H9 (cell line): ENCODE data around the gene AFAP1L2. TPM values are rescaled to one million over a fixed set of nuclear protein-coding genes. Genes with fewer than 3 reads are reported as not detected.

ENCODE experiments used
- DNase-seq: peaks from one replicate; pipeline ENCODE4 v3.0.0-alpha.2; 2017
- H2AFZ ChIP-seq: one replicate; pipeline ENCODE4 v1.6.1; 2013; ENCODE audit warnings: mild to moderate bottlenecking, low read length, control low read depth, moderate library complexity
- H2AK5ac ChIP-seq: 2 replicates; pipeline ENCODE4 v1.6.1; 2013; ENCODE audit warnings: low read length, control low read depth, mixed read lengths; ENCODE audit not compliant: insufficient read length
- H2BK120ac ChIP-seq: one replicate; pipeline ENCODE4 v1.6.1; 2013; ENCODE audit warnings: low read depth, mild to moderate bottlenecking, low read length, control low read depth, inconsistent platforms; ENCODE audit not compliant: poor library complexity, severe bottlenecking
- H2BK12ac ChIP-seq: 2 replicates; pipeline ENCODE4 v1.6.1; 2013; ENCODE audit warnings: low read length, control low read depth, mixed read lengths, low read depth; ENCODE audit not compliant: insufficient read length
- H2BK15ac ChIP-seq: 2 replicates; pipeline ENCODE4 v1.6.1; 2013; ENCODE audit warnings: low read depth, low read length, control low read depth
- H2BK20ac ChIP-seq: one replicate; pipeline ENCODE4 v1.6.1; 2013; ENCODE audit warnings: low read depth, mild to moderate bottlenecking, low read length, control low read depth, inconsistent platforms; ENCODE audit not compliant: poor library complexity, severe bottlenecking
- H2BK5ac ChIP-seq: 2 replicates; pipeline ENCODE4 v1.6.1; 2013; ENCODE audit warnings: low read length, control low read depth, mixed read lengths; ENCODE audit not compliant: insufficient read length
- H3K14ac ChIP-seq: 2 replicates; pipeline ENCODE4 v1.6.1; 2013; ENCODE audit warnings: low read length, control low read depth; ENCODE audit not compliant: insufficient read depth
- H3K18ac ChIP-seq: 2 replicates; pipeline ENCODE4 v1.6.1; 2013; ENCODE audit warnings: low read depth, mild to moderate bottlenecking, mixed read lengths, low read length, control low read depth; ENCODE audit not compliant: insufficient read length
- H3K23ac ChIP-seq: 2 replicates; pipeline ENCODE4 v1.6.1; 2013; ENCODE audit warnings: low read length, control low read depth, mixed read lengths, low read depth; ENCODE audit not compliant: insufficient read length
- H3K23me2 ChIP-seq: 2 replicates; pipeline ENCODE4 v1.6.1; 2013; ENCODE audit warnings: low read depth, mild to moderate bottlenecking, mixed read lengths, low read length, control low read depth; ENCODE audit not compliant: insufficient read length, poor library complexity, severe bottlenecking
- H3K27ac ChIP-seq: 2 replicates; pipeline ENCODE4 v1.5.1; 2013; ENCODE audit warnings: low read length, control low read depth, mixed read lengths, low read depth; ENCODE audit not compliant: insufficient read length
- H3K27me3 ChIP-seq: 2 replicates; pipeline ENCODE4 v1.6.1; 2013; ENCODE audit warnings: low read length, control low read depth, inconsistent platforms; ENCODE audit not compliant: insufficient read depth
- H3K4ac ChIP-seq: 2 replicates; pipeline ENCODE4 v1.6.1; 2013; ENCODE audit warnings: low read depth, mild to moderate bottlenecking, control low read depth, inconsistent platforms, low read length, moderate library complexity
- H3K4me1 ChIP-seq: 2 replicates; pipeline ENCODE4 v1.6.1; 2013; ENCODE audit warnings: low read length, control low read depth, inconsistent platforms; ENCODE audit not compliant: insufficient read depth
- H3K4me2 ChIP-seq: 2 replicates; pipeline ENCODE4 v1.6.1; 2013; ENCODE audit warnings: low read length, control low read depth, mixed read lengths; ENCODE audit not compliant: insufficient read length, insufficient read depth
- H3K56ac ChIP-seq: 2 replicates; pipeline ENCODE4 v1.6.1; 2013; ENCODE audit warnings: low read depth, mild to moderate bottlenecking, mixed read lengths, low read length, control low read depth; ENCODE audit not compliant: insufficient read length
- H3K79me1 ChIP-seq: 2 replicates; pipeline ENCODE4 v1.6.1; 2013; ENCODE audit warnings: low read depth, mild to moderate bottlenecking, moderate library complexity, low read length, control low read depth, inconsistent platforms; ENCODE audit not compliant: insufficient read depth, poor library complexity, severe bottlenecking
- H3K79me2 ChIP-seq: 2 replicates; pipeline ENCODE4 v1.6.1; 2013; ENCODE audit warnings: low read length, control low read depth, inconsistent platforms; ENCODE audit not compliant: insufficient read depth
- H3K9ac ChIP-seq: 2 replicates; pipeline ENCODE4 v1.6.1; 2013; ENCODE audit warnings: low read length, control low read depth, mixed read lengths; ENCODE audit not compliant: insufficient read length; ENCODE audit errors: extremely low read depth
- H3K9me3 ChIP-seq: one replicate; pipeline ENCODE4 v1.6.1; 2013; ENCODE audit warnings: low read depth, low read length, inconsistent platforms; ENCODE audit not compliant: control insufficient read depth
- H3T11ph ChIP-seq: one replicate; pipeline ENCODE4 v1.6.1; 2013; ENCODE audit warnings: mild to moderate bottlenecking, low read length, control low read depth, inconsistent platforms
- H4K20me1 ChIP-seq: one replicate; pipeline ENCODE4 v1.6.1; 2013; ENCODE audit not compliant: control insufficient read depth, insufficient read length, insufficient read depth
- H4K5ac ChIP-seq: 2 replicates; pipeline ENCODE4 v1.6.1; 2013; ENCODE audit warnings: low read depth, mild to moderate bottlenecking, mixed read lengths, low read length, control low read depth; ENCODE audit not compliant: insufficient read length
- H4K8ac ChIP-seq: replicated peaks from 2 replicates; pipeline ENCODE4 v1.6.1; 2013; ENCODE audit warnings: low read length, control low read depth, mixed read lengths, low read depth; ENCODE audit not compliant: insufficient read length
- H4K91ac ChIP-seq: 2 replicates; pipeline ENCODE4 v1.6.1; 2013; ENCODE audit warnings: low read depth, mild to moderate bottlenecking, moderate library complexity, mixed read lengths, low read length, control low read depth; ENCODE audit not compliant: insufficient read length
- H3K27ac Mint-ChIP-seq, 3 experiments: 2 replicates in 2 of 3; 3 replicates in 1 of 3; pipeline ENCODE4 v1.8.0; 2020 to 2021; ENCODE audit warnings: mixed read lengths in 3 of 3, mild to moderate bottlenecking in 1 of 3, moderate library complexity in 1 of 3
- H3K27me3 Mint-ChIP-seq: 2 replicates; pipeline ENCODE4 v1.8.0; 2021; ENCODE audit warnings: low read depth, mild to moderate bottlenecking, moderate library complexity, mixed read lengths
- H3K36me3 Mint-ChIP-seq, 3 experiments: 2 replicates in 2 of 3; 3 replicates in 1 of 3; pipeline ENCODE4 v1.8.0; 2020 to 2021; ENCODE audit warnings: low read depth in 3 of 3, mixed read lengths in 3 of 3; ENCODE audit not compliant: insufficient read depth in 1 of 3
- H3K4me1 Mint-ChIP-seq, 2 experiments: 2 replicates each; pipeline ENCODE4 v1.8.0; 2020; ENCODE audit warnings: mixed read lengths in 2 of 2
- H3K4me3 Mint-ChIP-seq, 2 experiments: 2 replicates in 1 of 2; 3 replicates in 1 of 2; pipeline ENCODE4 v1.8.0; 2020 to 2021; ENCODE audit warnings: mild to moderate bottlenecking in 2 of 2, mixed read lengths in 2 of 2, moderate library complexity in 1 of 2
- H3K9me3 Mint-ChIP-seq, 2 experiments: 2 replicates in 1 of 2; 3 replicates in 1 of 2; pipeline ENCODE4 v1.8.0; 2020; ENCODE audit warnings: mild to moderate bottlenecking in 2 of 2, mixed read lengths in 2 of 2, moderate library complexity in 1 of 2
- WGBS: extraction: QIAGEN DNeasy Blood & Tissue Kit; methylation state at CpG from one replicate; pipeline ENCODE4 v1.1.7; 2013; ENCODE audit warnings: missing lambda C conversion rate, low lambda C conversion rate, mixed read lengths; ENCODE audit not compliant: insufficient read length; ENCODE audit errors: extremely low coverage; 5-methylcytosine and 5-hydroxymethylcytosine counted together
- total RNA-seq: library from RNA; stranded (reverse); gene quantifications from 2 replicates; pipeline ENCODE4 v1.2.1, GENCODE V29; 2021
- TF ChIP-seq, protein P1 (sequence below): fragments of 200-600 bp; sonication (generic); conservative IDR thresholded peaks from 3 replicates; pipeline ENCODE4 v1.8.0; 2021; ENCODE audit warnings: antibody characterized with exemption, mild to moderate bottlenecking

AFAP1L2 gene
- total RNA-seq, 1 experiment from 2014 or later: 0.77 TPM

DNA sequence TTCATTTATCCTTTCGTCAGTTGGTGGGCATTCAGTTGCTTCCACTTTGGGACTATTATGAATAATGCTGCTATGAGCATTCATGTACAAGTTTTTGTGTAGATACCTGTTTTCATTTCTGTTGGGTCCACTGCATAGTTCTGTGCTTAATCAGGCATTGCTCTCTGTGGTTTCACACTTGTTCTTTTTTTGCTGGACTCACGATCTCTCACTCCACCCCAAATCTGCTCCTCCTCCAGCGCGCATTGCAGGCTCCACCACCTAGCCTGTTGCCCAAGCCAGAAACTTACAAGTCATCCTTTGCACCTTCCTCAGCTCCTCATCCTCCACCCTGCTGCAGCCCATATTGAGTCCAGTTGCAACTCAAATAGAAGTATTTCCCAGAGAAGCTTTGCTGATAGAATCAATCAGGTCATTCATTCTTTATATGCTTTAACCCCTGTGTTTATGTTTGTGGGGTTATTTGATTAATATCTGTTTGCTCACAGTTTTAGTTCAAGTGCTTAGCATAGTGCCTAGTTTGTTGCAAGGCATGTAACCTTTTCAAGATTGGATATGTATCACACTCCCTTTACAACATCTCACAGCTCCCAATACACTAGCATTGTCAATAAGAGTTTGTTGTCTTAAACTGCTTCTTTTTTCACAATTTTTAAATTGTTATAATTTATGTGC, 16.6 kb upstream of the AFAP1L2 start:
- Histone ChIP-seq H4K8ac (no peak overlapping the region), H3K4ac (no peak overlapping the region), H3K4me1 (no peaks in the 10 kb centered on the region), H2BK20ac (no peak overlapping the region), H3K14ac (no peak overlapping the region), H3K9ac (no peak overlapping the region), H2BK120ac (no peak overlapping the region), H3K56ac (no peak overlapping the region), H4K20me1 (no peaks in the 10 kb centered on the region), H2BK12ac (no peak overlapping the region), H2BK15ac (no peak overlapping the region), H3K18ac (no peak overlapping the region), H3K27ac (no peak overlapping the region), H3K79me1 (no peaks in the 10 kb centered on the region), H3K27me3 (no peaks in the 10 kb centered on the region; the same call in 1 of the 2 replicates), H3K23ac (no peak overlapping the region), H3K9me3 (no peaks in the 10 kb centered on the region), H4K5ac (no peak overlapping the region), H2BK5ac (no peak overlapping the region), H3T11ph (no peak overlapping the region), H3K79me2 (no peaks in the 10 kb centered on the region), H2AFZ (no peak overlapping the region), H2AK5ac (no peak overlapping the region), H3K23me2 (no peaks in the 10 kb centered on the region), H4K91ac (no peak overlapping the region), H3K4me2 (no peak overlapping the region)
- H3K27me3 Mint-ChIP-seq: peaks cover 27% of the 10 kb centered on the region
- H3K36me3 Mint-ChIP-seq: no peaks in the 10 kb centered on the region; a peak in 1 of 7 replicates
- no CpG with 5 or more reads among the region's 4 CpGs for WGBS
- no peak for DNase-seq
- no peak overlapping the region; a peak in 1 of 5 replicates for H3K4me3 Mint-ChIP-seq
- TF ChIP-seq, protein P1, sequence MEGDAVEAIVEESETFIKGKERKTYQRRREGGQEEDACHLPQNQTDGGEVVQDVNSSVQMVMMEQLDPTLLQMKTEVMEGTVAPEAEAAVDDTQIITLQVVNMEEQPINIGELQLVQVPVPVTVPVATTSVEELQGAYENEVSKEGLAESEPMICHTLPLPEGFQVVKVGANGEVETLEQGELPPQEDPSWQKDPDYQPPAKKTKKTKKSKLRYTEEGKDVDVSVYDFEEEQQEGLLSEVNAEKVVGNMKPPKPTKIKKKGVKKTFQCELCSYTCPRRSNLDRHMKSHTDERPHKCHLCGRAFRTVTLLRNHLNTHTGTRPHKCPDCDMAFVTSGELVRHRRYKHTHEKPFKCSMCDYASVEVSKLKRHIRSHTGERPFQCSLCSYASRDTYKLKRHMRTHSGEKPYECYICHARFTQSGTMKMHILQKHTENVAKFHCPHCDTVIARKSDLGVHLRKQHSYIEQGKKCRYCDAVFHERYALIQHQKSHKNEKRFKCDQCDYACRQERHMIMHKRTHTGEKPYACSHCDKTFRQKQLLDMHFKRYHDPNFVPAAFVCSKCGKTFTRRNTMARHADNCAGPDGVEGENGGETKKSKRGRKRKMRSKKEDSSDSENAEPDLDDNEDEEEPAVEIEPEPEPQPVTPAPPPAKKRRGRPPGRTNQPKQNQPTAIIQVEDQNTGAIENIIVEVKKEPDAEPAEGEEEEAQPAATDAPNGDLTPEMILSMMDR: no peak
- no peaks in the 10 kb centered on the region; a peak in 1 of 5 replicates for H3K9me3 Mint-ChIP-seq
- peak overlapping the region in 1 of 3 experiments; percentile 8; a peak in 1 of 7 replicates for H3K27ac Mint-ChIP-seq
- no peaks in the 10 kb centered on the region for H3K4me1 Mint-ChIP-seq
